WTC11 (cell line): Measurements from ENCODE around the gene LAMC1.

Experiments
- MYBL2 ChIP-seq: sonication (generic); formaldehyde crosslinking; IDR thresholded peaks from 2 replicates; pipeline ENCODE4 v1.8.1; 2023; ENCODE audit warnings: mild to moderate bottlenecking, moderate library complexity, missing genetic modification reagents
- NR3C1 ChIP-seq: sonication (generic); formaldehyde crosslinking; conservative IDR thresholded peaks from 2 replicates; pipeline ENCODE4 v1.8.1; 2023; ENCODE audit warnings: low read depth, mild to moderate bottlenecking, missing genetic modification reagents
- TP53 ChIP-seq: sonication (generic); formaldehyde crosslinking; IDR thresholded peaks from 2 replicates; pipeline ENCODE4 v1.8.1; 2023; ENCODE audit warnings: mild to moderate bottlenecking, missing genetic modification reagents
- TF ChIP-seq, protein P1 (sequence below): fragments of 200-600 bp; IDR thresholded peaks from 2 replicates; pipeline ENCODE4 v1.8.0; 2022; ENCODE audit warnings: antibody characterized with exemption
- TF ChIP-seq, protein P2 (sequence below): sonication (generic); formaldehyde crosslinking; IDR thresholded peaks from 2 replicates; pipeline ENCODE4 v1.8.0; 2023; ENCODE audit warnings: mild to moderate bottlenecking, missing genetic modification reagents

DNA sequence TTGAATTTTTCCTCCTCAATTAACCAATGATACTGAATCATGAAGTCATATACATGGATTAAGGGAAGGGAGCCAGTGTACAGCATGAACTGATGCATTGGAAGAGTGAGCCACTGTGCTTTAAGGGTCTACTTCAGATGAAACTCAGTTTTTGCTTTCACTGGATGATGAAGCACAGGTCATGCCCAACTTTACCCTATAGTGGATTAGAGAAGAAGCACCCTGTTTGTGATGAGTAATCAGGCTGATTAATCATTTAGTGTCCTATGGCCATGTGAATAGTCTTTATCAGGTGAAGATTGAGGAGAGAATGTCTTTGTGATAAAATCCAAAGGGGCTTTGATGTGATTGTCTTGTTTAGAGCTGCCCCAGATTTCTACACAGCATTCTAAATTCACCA, 24.7 kb upstream of the LAMC1 start:
- TF ChIP-seq TP53 (CRISPR knock-in tag), result no peak
- TF ChIP-seq, protein P1, sequence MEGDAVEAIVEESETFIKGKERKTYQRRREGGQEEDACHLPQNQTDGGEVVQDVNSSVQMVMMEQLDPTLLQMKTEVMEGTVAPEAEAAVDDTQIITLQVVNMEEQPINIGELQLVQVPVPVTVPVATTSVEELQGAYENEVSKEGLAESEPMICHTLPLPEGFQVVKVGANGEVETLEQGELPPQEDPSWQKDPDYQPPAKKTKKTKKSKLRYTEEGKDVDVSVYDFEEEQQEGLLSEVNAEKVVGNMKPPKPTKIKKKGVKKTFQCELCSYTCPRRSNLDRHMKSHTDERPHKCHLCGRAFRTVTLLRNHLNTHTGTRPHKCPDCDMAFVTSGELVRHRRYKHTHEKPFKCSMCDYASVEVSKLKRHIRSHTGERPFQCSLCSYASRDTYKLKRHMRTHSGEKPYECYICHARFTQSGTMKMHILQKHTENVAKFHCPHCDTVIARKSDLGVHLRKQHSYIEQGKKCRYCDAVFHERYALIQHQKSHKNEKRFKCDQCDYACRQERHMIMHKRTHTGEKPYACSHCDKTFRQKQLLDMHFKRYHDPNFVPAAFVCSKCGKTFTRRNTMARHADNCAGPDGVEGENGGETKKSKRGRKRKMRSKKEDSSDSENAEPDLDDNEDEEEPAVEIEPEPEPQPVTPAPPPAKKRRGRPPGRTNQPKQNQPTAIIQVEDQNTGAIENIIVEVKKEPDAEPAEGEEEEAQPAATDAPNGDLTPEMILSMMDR, result no peak
- TF ChIP-seq, protein P2, sequence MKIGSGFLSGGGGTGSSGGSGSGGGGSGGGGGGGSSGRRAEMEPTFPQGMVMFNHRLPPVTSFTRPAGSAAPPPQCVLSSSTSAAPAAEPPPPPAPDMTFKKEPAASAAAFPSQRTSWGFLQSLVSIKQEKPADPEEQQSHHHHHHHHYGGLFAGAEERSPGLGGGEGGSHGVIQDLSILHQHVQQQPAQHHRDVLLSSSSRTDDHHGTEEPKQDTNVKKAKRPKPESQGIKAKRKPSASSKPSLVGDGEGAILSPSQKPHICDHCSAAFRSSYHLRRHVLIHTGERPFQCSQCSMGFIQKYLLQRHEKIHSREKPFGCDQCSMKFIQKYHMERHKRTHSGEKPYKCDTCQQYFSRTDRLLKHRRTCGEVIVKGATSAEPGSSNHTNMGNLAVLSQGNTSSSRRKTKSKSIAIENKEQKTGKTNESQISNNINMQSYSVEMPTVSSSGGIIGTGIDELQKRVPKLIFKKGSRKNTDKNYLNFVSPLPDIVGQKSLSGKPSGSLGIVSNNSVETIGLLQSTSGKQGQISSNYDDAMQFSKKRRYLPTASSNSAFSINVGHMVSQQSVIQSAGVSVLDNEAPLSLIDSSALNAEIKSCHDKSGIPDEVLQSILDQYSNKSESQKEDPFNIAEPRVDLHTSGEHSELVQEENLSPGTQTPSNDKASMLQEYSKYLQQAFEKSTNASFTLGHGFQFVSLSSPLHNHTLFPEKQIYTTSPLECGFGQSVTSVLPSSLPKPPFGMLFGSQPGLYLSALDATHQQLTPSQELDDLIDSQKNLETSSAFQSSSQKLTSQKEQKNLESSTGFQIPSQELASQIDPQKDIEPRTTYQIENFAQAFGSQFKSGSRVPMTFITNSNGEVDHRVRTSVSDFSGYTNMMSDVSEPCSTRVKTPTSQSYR (CRISPR knock-in tag), result no peak
- TF ChIP-seq MYBL2 (CRISPR knock-in tag), result no peak
- TF ChIP-seq NR3C1 (CRISPR knock-in tag), result no peak
